Muscle layer of duodenum (tissue), 2 donors: ENCODE data around the gene KMT2A.
"Not testable (repeated sequence)": the region's sequence is repeated elsewhere in the genome, so short reads cannot be mapped to it uniquely, and the experiment has no call there.

Experiments
- H3K27ac ChIP-seq: one replicate; pipeline ENCODE4 v1.7.0; 2013; ENCODE audit warnings: mild to moderate bottlenecking, low read length
- H3K27me3 ChIP-seq: one replicate; pipeline ENCODE4 v1.7.0; 2013; ENCODE audit warnings: low read depth, mild to moderate bottlenecking, control low read depth, low read length
- H3K36me3 ChIP-seq, 2 donors: one replicate each; pipeline ENCODE4 v1.7.0; 2013; ENCODE audit warnings: low read length in 2 of 2, control low read depth in 1 of 2, mild to moderate bottlenecking in 1 of 2; ENCODE audit not compliant: insufficient read depth in 2 of 2, control insufficient read depth in 1 of 2
- H3K4me1 ChIP-seq, 2 donors: one replicate each; pipeline ENCODE4 v1.7.0; 2013; ENCODE audit warnings: low read length in 2 of 2, mild to moderate bottlenecking in 2 of 2, control low read depth in 1 of 2, moderate library complexity in 1 of 2; ENCODE audit not compliant: insufficient read depth in 2 of 2, control insufficient read depth in 1 of 2
- H3K4me3 ChIP-seq, 2 donors: one replicate each; pipeline ENCODE4 v1.7.0; 2013; ENCODE audit warnings: low read length in 2 of 2, low read depth in 1 of 2, mild to moderate bottlenecking in 1 of 2
- H3K9me3 ChIP-seq, 2 donors: one replicate each; pipeline ENCODE4 v1.7.0; 2013; ENCODE audit warnings: low read length in 2 of 2, control low read depth in 1 of 2, mild to moderate bottlenecking in 1 of 2; ENCODE audit not compliant: control insufficient read depth in 1 of 2
- donor health status: healthy.

Gene KMT2A

DNA sequence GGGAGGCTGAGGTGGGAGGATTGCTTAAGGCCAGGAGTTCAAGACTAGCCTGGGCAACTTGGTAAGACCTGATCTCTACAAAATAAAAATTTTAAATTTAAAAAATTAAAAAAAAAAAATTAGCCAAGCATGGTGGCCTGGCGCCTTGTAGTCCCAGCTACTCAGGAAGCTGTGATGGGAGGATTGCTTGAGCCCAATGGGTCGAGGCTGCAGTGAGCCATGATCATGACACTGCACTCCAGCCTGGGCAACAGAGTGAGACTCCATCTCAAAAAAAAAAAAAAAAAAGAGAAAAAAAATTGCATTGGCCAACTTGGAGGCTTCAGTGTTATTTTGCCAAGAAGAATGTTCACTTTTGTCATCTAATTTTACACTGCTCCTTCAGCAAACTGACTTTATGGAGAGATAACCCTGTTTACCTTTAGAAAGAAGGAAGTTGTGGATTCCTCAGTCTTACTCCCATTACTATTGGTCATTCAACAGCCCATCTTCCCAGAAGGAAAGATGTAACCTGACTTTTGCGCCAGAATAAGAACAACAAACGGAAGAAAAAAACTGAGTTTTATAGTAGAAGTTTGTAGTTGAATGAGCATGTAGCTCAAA lies 13.1 kb downstream of the KMT2A start:
- H3K36me3 ChIP-seq = peaks cover 0 to 4% of the 10 kb centered on the region in 2 donors
- peaks cover 0 to 9% of the 10 kb centered on the region in 2 donors for H3K4me1 ChIP-seq
- H3K27me3 ChIP-seq = no peaks in the 10 kb centered on the region
- H3K9me3 ChIP-seq = no peaks in the 10 kb centered on the region
- H3K27ac ChIP-seq = no peak overlapping the region
- no peak overlapping the region for H3K4me3 ChIP-seq

DNA sequence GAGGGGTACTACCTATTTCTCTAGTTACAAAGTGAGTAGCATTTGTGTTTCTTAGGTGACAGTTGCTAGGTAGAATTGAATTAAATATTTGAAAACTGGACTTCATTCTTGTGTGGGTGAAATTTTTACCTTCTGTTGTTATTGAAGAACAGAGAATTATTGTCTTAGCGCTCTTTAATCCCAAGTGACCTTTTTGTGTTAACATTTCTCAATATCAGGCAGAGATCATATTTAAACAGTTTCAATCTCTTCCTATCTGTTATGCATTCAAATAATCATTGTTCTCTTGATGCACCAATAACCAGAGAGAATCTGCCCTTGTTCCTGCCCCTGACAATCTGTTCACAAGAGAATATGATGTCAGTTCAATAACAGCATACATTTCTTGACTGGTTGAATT lies 14.2 kb downstream of the KMT2A start:
- no peaks in the 10 kb centered on the region for H3K27me3 ChIP-seq
- no peak overlapping the region for H3K27ac ChIP-seq
- H3K4me3 ChIP-seq = no peak overlapping the region
- peaks cover 0 to 9% of the 10 kb centered on the region in 2 donors for H3K4me1 ChIP-seq
- no peaks in the 10 kb centered on the region for H3K9me3 ChIP-seq
- H3K36me3 ChIP-seq = peaks cover 0 to 4% of the 10 kb centered on the region in 2 donors

DNA sequence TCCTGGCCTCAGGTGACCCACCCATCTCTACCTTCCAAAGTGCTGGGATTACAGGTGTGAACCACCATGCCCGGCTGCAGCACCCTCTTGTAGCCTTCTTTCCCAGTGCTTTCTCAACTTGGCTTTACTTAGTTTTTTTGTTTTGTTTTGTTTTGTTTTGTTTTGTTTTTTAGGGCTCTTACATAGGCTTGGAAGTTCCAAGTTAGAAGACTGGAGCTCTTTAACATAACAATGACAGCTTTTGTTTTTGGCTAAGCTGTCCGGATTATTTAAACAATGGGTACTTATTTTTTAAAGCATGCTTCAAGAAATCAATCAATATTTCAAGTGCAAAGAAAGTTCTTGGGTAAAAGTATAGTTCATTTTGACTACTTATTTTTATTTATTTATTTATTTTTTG lies 25.9 kb downstream of the KMT2A start:
- H3K9me3 ChIP-seq = no peaks in the 10 kb centered on the region
- no peaks in the 10 kb centered on the region for H3K36me3 ChIP-seq
- no peaks in the 10 kb centered on the region for H3K4me1 ChIP-seq
- no peak overlapping the region for H3K27ac ChIP-seq
- H3K27me3 ChIP-seq = no peaks in the 10 kb centered on the region
- H3K4me3 ChIP-seq = no peak overlapping the region

DNA sequence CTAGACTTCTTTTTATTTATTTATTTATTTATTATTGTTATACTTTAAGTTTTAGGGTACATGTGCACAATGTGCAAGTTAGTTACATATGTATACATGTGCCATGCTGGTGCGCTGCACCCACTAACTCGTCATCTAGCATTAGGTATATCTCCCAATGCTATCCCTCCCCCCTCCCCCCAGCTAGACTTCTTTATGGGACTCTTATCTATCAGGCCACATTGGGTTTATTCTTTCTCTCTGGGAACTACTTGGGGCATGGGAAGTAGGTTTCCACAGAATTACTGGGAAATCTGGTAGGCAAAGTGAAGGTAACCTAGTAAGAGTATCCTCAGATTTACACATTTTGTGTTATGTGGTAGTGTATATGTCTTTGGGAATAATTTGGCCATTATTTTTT lies 32.7 kb downstream of the KMT2A start:
- not testable (repeated sequence) for H3K27me3 ChIP-seq, H3K9me3 ChIP-seq, H3K27ac ChIP-seq, H3K4me1 ChIP-seq, H3K4me3 ChIP-seq
- peaks cover 20 to 26% of the 10 kb centered on the region in 2 donors for H3K36me3 ChIP-seq

DNA sequence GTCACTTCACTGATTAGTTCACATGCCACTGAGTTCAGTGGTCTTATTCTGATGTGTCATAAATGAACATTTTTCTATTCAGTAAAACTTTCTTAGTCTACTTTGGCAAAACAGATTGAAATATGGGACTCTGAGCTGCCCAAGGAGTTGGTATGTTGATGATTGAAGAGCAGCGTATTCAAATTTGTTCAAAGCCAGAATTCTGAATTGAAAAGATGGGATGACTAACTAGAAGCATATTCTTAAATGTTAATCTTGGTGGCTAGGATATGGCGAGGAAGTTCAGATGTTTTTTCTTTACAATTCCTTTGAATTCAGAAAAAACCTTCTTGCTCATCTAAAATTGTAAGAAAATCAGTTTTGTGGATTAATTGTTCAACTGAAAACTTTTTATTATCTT lies 34.7 kb downstream of the KMT2A start:
- H3K9me3 ChIP-seq = no peaks in the 10 kb centered on the region
- H3K27me3 ChIP-seq = no peaks in the 10 kb centered on the region
- H3K27ac ChIP-seq = no peak overlapping the region
- no peak overlapping the region for H3K4me3 ChIP-seq
- peaks cover 21 to 28% of the 10 kb centered on the region in 2 donors for H3K36me3 ChIP-seq
- H3K4me1 ChIP-seq = peaks cover 0 to 4% of the 10 kb centered on the region in 2 donors

DNA sequence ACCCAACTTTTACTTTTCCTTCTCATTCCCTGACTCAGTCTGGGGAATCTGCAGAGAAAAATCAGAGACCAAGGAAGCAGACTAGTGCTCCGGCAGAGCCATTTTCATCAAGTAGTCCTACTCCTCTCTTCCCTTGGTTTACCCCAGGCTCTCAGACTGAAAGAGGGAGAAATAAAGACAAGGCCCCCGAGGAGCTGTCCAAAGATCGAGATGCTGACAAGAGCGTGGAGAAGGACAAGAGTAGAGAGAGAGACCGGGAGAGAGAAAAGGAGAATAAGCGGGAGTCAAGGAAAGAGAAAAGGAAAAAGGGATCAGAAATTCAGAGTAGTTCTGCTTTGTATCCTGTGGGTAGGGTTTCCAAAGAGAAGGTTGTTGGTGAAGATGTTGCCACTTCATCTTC lies 37.2 kb downstream of the KMT2A start:
- H3K9me3 ChIP-seq = no peaks in the 10 kb centered on the region
- no peak overlapping the region for H3K27ac ChIP-seq
- no peaks in the 10 kb centered on the region for H3K27me3 ChIP-seq
- H3K4me3 ChIP-seq = no peak overlapping the region
- H3K36me3 ChIP-seq = peaks cover 35 to 45% of the 10 kb centered on the region in 2 donors
- H3K4me1 ChIP-seq = no peaks in the 10 kb centered on the region

DNA sequence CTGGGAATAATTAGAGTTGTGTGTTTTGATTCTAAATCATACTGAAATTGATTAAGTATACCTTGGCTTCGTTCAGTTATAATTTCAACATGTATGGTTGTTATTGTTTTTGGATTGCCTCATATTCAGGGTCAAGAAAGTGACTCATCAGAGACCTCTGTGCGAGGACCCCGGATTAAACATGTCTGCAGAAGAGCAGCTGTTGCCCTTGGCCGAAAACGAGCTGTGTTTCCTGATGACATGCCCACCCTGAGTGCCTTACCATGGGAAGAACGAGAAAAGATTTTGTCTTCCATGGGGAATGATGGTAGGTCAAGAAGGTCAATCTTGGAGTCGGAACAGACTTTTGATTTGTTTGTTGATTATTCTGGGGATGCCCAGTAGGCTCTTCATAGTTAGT lies 40.4 kb downstream of the KMT2A start:
- Histone ChIP-seq H3K4me3 (no peak overlapping the region), H3K36me3 (peaks cover 52 to 63% of the 10 kb centered on the region in 2 donors), H3K9me3 (no peaks in the 10 kb centered on the region), H3K27me3 (no peaks in the 10 kb centered on the region), H3K27ac (no peak overlapping the region), H3K4me1 (no peaks in the 10 kb centered on the region)

DNA sequence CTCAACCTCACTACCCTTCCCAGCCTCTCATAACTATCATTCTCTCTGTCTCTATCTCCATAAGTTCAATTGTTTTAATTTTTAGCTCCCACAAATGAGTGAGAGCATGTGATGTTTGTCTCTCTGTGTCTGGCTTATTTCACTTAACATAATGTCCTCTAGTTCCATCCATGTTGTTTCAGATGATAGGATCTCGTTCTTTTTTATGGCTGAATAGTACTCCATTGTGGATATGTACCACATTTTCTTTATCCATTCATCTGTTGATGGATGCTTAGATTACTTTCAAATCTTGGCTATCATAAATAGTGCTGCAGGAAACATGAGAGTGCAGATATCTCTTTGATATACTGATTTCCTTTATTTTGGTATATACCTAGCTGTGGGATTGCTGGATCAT lies 44.9 kb downstream of the KMT2A start:
- H3K27ac ChIP-seq, H3K4me3 ChIP-seq, H3K4me1 ChIP-seq, H3K27me3 ChIP-seq, H3K9me3 ChIP-seq: not testable (repeated sequence)
- peaks cover 54 to 72% of the 10 kb centered on the region in 2 donors for H3K36me3 ChIP-seq

DNA sequence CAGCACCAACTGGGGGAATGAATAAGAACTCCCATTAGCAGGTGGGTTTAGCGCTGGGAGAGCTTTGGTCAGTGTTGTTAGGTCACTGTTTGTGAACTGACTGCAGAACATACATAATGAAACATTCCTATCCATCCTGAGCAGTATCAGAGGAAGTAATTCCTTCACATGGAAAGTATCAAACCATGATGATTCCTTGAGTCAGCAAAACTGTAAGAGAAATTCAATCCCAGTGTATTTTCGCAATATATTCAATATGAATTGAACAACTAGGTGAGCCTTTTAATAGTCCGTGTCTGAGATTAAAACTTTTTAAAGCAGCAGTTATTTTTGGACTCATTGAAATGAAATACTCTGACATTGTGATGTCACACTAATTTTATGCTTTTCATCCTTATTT lies 48.1 kb downstream of the KMT2A start:
- H3K36me3 ChIP-seq = peaks cover 40 to 52% of the 10 kb centered on the region in 2 donors
- H3K4me3 ChIP-seq = no peak overlapping the region
- H3K4me1 ChIP-seq = no peaks in the 10 kb centered on the region

DNA sequence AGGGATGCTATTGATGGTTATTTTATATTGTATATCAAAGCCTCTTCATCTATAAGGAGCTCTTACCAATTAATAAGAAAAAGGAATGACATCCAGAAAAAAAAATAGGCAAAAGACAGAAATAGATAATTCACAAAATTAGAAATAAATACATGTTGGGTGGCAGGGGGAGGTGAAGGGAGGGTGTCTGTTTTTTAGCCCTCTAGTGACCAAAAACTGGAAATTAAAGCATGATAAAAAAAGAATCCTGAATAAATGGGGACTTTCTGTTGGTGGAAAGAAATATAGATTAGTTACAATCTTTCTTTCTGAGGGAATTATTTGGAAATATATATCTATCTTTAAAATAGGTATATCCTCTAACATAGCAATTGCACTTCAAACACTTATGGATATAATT lies 49.0 kb downstream of the KMT2A start:
- Histone ChIP-seq H3K27ac (no peak overlapping the region), H3K9me3 (no peaks in the 10 kb centered on the region), H3K4me3 (no peak overlapping the region), H3K36me3 (peaks cover 42 to 55% of the 10 kb centered on the region in 2 donors), H3K4me1 (no peaks in the 10 kb centered on the region), H3K27me3 (no peaks in the 10 kb centered on the region)

More for the DNA sequence above, 48.1 kb downstream of the KMT2A start:
- H3K27me3 ChIP-seq = no peaks in the 10 kb centered on the region
- no peaks in the 10 kb centered on the region for H3K9me3 ChIP-seq
- no peak overlapping the region for H3K27ac ChIP-seq

DNA sequence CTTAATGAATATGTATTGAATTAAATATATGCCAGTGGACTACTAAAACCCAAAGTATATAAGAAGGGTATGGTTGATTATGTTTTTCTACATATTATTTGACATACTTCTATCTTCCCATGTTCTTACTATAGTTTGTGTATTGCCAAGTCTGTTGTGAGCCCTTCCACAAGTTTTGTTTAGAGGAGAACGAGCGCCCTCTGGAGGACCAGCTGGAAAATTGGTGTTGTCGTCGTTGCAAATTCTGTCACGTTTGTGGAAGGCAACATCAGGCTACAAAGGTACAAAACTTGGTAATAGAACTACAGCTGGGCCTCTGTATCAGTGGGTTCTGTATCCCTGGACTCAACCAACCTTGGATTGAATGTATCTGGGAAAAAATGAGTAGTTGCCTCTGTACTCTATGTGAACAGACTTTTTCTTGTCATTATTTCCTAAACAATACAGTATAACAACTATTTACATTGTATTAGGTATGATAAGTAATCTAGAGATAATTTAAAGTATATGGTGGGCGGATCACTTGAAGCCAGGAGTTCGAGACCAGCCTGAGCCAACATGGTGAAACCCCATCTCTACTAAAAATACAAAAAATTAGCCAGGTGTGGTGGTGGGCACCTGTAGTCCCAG lies 52.3 kb downstream of the KMT2A start:
- H3K27ac ChIP-seq = no peak overlapping the region
- no peak overlapping the region for H3K4me3 ChIP-seq
- peaks cover 51 to 57% of the 10 kb centered on the region in 2 donors for H3K36me3 ChIP-seq

DNA sequence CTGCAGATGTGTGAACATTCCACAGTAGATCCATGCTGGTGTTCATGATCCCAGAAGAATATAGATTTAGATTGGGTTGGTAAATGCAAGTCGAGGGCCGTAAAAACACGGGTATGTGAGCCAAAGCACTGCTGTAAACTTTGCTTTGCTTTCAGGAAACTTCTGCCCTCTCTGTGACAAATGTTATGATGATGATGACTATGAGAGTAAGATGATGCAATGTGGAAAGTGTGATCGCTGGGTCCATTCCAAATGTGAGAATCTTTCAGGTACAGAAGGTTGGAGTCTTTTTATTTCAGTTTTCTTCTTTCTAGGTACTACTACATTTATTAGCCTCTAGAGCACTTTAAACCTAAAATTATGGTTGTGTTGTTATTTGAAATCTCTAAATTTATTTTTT lies 54.7 kb downstream of the KMT2A start:
- peaks cover 61 to 62% of the 10 kb centered on the region in 2 donors for H3K36me3 ChIP-seq
- H3K27me3 ChIP-seq = no peaks in the 10 kb centered on the region
- H3K4me3 ChIP-seq = no peak overlapping the region
- H3K9me3 ChIP-seq = no peaks in the 10 kb centered on the region
- H3K27ac ChIP-seq = no peak overlapping the region
- H3K4me1 ChIP-seq = no peaks in the 10 kb centered on the region

More for the DNA sequence above, 52.3 kb downstream of the KMT2A start:
- Histone ChIP-seq H3K27me3 (no peaks in the 10 kb centered on the region), H3K4me1 (no peaks in the 10 kb centered on the region), H3K9me3 (no peaks in the 10 kb centered on the region)
